Stimulated activated CD4-positive, alpha-beta T cell treated with anti-CD3 and anti-CD28 coated beads, Interleukin-2, amount 100 ng/mL, for 4 hours (primary cell): ENCODE results near the gene FGB.
A peak's percentile ranks its signal among the peaks of the same experiment; 100 is the strongest.

Source experiments
- DNase-seq: peaks from one replicate; pipeline ENCODE4 v3.0.0-alpha.2; 2020; ENCODE audit warnings: low read depth

FGB gene

GRCh38 chr4:154562697-154563254 lies at the start of gene FGB:
TSS of gene FGB (plus strand) at chr4:154563011. CDS start at chr4:154563019, 8 bp downstream.
- no peak for DNase-seq

- no peak for DNase-seq
Observed at GRCh38 chr4:154516318-154517029, 46.3 kb upstream of the FGB start.

GRCh38 chr4:154517591-154517990 lies 45.2 kb upstream of the FGB start:
- DNase-seq: no peak

GRCh38 chr4:154519214-154519613 lies 43.6 kb upstream of the FGB start:
- DNase-seq: no peak

GRCh38 chr4:154521607-154522006 lies 41.2 kb upstream of the FGB start:
- DNase-seq: no peak

GRCh38 chr4:154526151-154526550 lies 36.7 kb upstream of the FGB start:
- DNase-seq: no peak

GRCh38 chr4:154527308-154527707 lies 35.5 kb upstream of the FGB start:
- DNase-seq: no peak

- DNase-seq: no peak
Observed at GRCh38 chr4:154528869-154529268, 33.9 kb upstream of the FGB start.

GRCh38 chr4:154529728-154530519 lies 32.9 kb upstream of the FGB start:
- DNase-seq: no peak

- no peak for DNase-seq
Observed at GRCh38 chr4:154534296-154534695, 28.5 kb upstream of the FGB start.

- no peak for DNase-seq
Observed at GRCh38 chr4:154542271-154542879, 20.4 kb upstream of the FGB start.

GRCh38 chr4:154545689-154546088 lies 17.1 kb upstream of the FGB start:
- no peak for DNase-seq

GRCh38 chr4:154549894-154550790 lies 12.7 kb upstream of the FGB start, which contains the start of gene PLRG1:
TSS of gene PLRG1 (minus strand) at chr4:154550400. CDS start at chr4:154550308, 92 bp downstream.
- DNase-seq: peak; percentile 94

- DNase-seq: peak; percentile 59
Observed at GRCh38 chr4:154551872-154552686, 10.7 kb upstream of the FGB start.

GRCh38 chr4:154559141-154559493 lies 3.7 kb upstream of the FGB start:
- no peak for DNase-seq

GRCh38 chr4:154559494-154560418 lies 3.1 kb upstream of the FGB start:
- no peak for DNase-seq

GRCh38 chr4:154560419-154560801 lies 2.4 kb upstream of the FGB start:
- no peak for DNase-seq

- no peak for DNase-seq
Observed at GRCh38 chr4:154560824-154561231, 2.0 kb upstream of the FGB start.

- no peak for DNase-seq
Observed at GRCh38 chr4:154564311-154564710, 1.5 kb downstream of the FGB start.

GRCh38 chr4:154565704-154566103 lies 2.9 kb downstream of the FGB start:
- DNase-seq: no peak
